Neural cell (in vitro differentiated cells): ENCODE data around the gene SLC25A18.

Experiments
- RAD21 ChIP-seq: fragments of 450-650 bp; conservative IDR thresholded peaks from 2 replicates; pipeline ENCODE4 v1.6.1; 2014; ENCODE audit warnings: antibody characterized with exemption, mild to moderate bottlenecking, moderate library complexity
- TF ChIP-seq, protein P1 (sequence below): fragments of 450-650 bp; IDR thresholded peaks from 2 replicates; pipeline ENCODE4 v1.5.1; 2014; ENCODE audit warnings: antibody characterized with exemption, mild to moderate bottlenecking, moderate library complexity; ENCODE audit not compliant: poor library complexity, severe bottlenecking

DNA sequence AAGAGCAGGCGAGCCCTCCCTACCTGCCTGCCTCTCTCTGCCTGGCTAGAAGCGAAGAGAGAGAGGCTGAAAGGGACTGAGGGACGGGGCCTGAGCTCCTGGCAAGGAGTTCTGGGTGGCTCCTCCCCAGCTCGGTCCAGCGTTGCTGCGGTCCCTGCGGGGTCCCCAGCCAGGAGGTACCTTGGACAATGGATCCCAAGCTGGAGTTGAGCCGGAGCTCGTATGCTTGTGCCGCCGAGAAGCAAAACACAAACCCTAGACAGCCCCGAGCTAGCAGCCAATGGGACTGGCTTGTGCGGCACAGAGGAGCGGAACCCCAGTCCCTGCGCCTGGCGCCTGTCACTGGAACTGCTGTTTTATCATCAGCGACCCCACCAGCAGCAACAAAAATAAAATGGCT lies 18.3 kb downstream of the SLC25A18 start:
- TF ChIP-seq RAD21: no peak
- TF ChIP-seq, protein P1, sequence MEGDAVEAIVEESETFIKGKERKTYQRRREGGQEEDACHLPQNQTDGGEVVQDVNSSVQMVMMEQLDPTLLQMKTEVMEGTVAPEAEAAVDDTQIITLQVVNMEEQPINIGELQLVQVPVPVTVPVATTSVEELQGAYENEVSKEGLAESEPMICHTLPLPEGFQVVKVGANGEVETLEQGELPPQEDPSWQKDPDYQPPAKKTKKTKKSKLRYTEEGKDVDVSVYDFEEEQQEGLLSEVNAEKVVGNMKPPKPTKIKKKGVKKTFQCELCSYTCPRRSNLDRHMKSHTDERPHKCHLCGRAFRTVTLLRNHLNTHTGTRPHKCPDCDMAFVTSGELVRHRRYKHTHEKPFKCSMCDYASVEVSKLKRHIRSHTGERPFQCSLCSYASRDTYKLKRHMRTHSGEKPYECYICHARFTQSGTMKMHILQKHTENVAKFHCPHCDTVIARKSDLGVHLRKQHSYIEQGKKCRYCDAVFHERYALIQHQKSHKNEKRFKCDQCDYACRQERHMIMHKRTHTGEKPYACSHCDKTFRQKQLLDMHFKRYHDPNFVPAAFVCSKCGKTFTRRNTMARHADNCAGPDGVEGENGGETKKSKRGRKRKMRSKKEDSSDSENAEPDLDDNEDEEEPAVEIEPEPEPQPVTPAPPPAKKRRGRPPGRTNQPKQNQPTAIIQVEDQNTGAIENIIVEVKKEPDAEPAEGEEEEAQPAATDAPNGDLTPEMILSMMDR: no peak
